H9 (cell line): Measurements from ENCODE around the gene SNTG2. TPM values are rescaled to one million over a fixed set of nuclear protein-coding genes. Genes with fewer than 3 reads are reported as not detected.

ENCODE experiments used
- DNase-seq: peaks from one replicate; pipeline ENCODE4 v3.0.0-alpha.2; 2017
- H2AFZ ChIP-seq: one replicate; pipeline ENCODE4 v1.6.1; 2013; ENCODE audit warnings: mild to moderate bottlenecking, low read length, control low read depth, moderate library complexity
- H2AK5ac ChIP-seq: 2 replicates; pipeline ENCODE4 v1.6.1; 2013; ENCODE audit warnings: low read length, control low read depth, mixed read lengths; ENCODE audit not compliant: insufficient read length
- H2BK120ac ChIP-seq: one replicate; pipeline ENCODE4 v1.6.1; 2013; ENCODE audit warnings: low read depth, mild to moderate bottlenecking, low read length, control low read depth, inconsistent platforms; ENCODE audit not compliant: poor library complexity, severe bottlenecking
- H2BK12ac ChIP-seq: 2 replicates; pipeline ENCODE4 v1.6.1; 2013; ENCODE audit warnings: low read length, control low read depth, mixed read lengths, low read depth; ENCODE audit not compliant: insufficient read length
- H2BK15ac ChIP-seq: 2 replicates; pipeline ENCODE4 v1.6.1; 2013; ENCODE audit warnings: low read depth, low read length, control low read depth
- H2BK20ac ChIP-seq: one replicate; pipeline ENCODE4 v1.6.1; 2013; ENCODE audit warnings: low read depth, mild to moderate bottlenecking, low read length, control low read depth, inconsistent platforms; ENCODE audit not compliant: poor library complexity, severe bottlenecking
- H2BK5ac ChIP-seq: 2 replicates; pipeline ENCODE4 v1.6.1; 2013; ENCODE audit warnings: low read length, control low read depth, mixed read lengths; ENCODE audit not compliant: insufficient read length
- H3K14ac ChIP-seq: 2 replicates; pipeline ENCODE4 v1.6.1; 2013; ENCODE audit warnings: low read length, control low read depth; ENCODE audit not compliant: insufficient read depth
- H3K18ac ChIP-seq: 2 replicates; pipeline ENCODE4 v1.6.1; 2013; ENCODE audit warnings: low read depth, mild to moderate bottlenecking, mixed read lengths, low read length, control low read depth; ENCODE audit not compliant: insufficient read length
- H3K23ac ChIP-seq: 2 replicates; pipeline ENCODE4 v1.6.1; 2013; ENCODE audit warnings: low read length, control low read depth, mixed read lengths, low read depth; ENCODE audit not compliant: insufficient read length
- H3K23me2 ChIP-seq: 2 replicates; pipeline ENCODE4 v1.6.1; 2013; ENCODE audit warnings: low read depth, mild to moderate bottlenecking, mixed read lengths, low read length, control low read depth; ENCODE audit not compliant: insufficient read length, poor library complexity, severe bottlenecking
- H3K27ac ChIP-seq: 2 replicates; pipeline ENCODE4 v1.5.1; 2013; ENCODE audit warnings: low read length, control low read depth, mixed read lengths, low read depth; ENCODE audit not compliant: insufficient read length
- H3K27me3 ChIP-seq: 2 replicates; pipeline ENCODE4 v1.6.1; 2013; ENCODE audit warnings: low read length, control low read depth, inconsistent platforms; ENCODE audit not compliant: insufficient read depth
- H3K4ac ChIP-seq: 2 replicates; pipeline ENCODE4 v1.6.1; 2013; ENCODE audit warnings: low read depth, mild to moderate bottlenecking, control low read depth, inconsistent platforms, low read length, moderate library complexity
- H3K4me1 ChIP-seq: 2 replicates; pipeline ENCODE4 v1.6.1; 2013; ENCODE audit warnings: low read length, control low read depth, inconsistent platforms; ENCODE audit not compliant: insufficient read depth
- H3K4me2 ChIP-seq: 2 replicates; pipeline ENCODE4 v1.6.1; 2013; ENCODE audit warnings: low read length, control low read depth, mixed read lengths; ENCODE audit not compliant: insufficient read length, insufficient read depth
- H3K56ac ChIP-seq: 2 replicates; pipeline ENCODE4 v1.6.1; 2013; ENCODE audit warnings: low read depth, mild to moderate bottlenecking, mixed read lengths, low read length, control low read depth; ENCODE audit not compliant: insufficient read length
- H3K79me1 ChIP-seq: 2 replicates; pipeline ENCODE4 v1.6.1; 2013; ENCODE audit warnings: low read depth, mild to moderate bottlenecking, moderate library complexity, low read length, control low read depth, inconsistent platforms; ENCODE audit not compliant: insufficient read depth, poor library complexity, severe bottlenecking
- H3K79me2 ChIP-seq: 2 replicates; pipeline ENCODE4 v1.6.1; 2013; ENCODE audit warnings: low read length, control low read depth, inconsistent platforms; ENCODE audit not compliant: insufficient read depth
- H3K9ac ChIP-seq: 2 replicates; pipeline ENCODE4 v1.6.1; 2013; ENCODE audit warnings: low read length, control low read depth, mixed read lengths; ENCODE audit not compliant: insufficient read length; ENCODE audit errors: extremely low read depth
- H3K9me3 ChIP-seq: one replicate; pipeline ENCODE4 v1.6.1; 2013; ENCODE audit warnings: low read depth, low read length, inconsistent platforms; ENCODE audit not compliant: control insufficient read depth
- H3T11ph ChIP-seq: one replicate; pipeline ENCODE4 v1.6.1; 2013; ENCODE audit warnings: mild to moderate bottlenecking, low read length, control low read depth, inconsistent platforms
- H4K20me1 ChIP-seq: one replicate; pipeline ENCODE4 v1.6.1; 2013; ENCODE audit not compliant: control insufficient read depth, insufficient read length, insufficient read depth
- H4K5ac ChIP-seq: 2 replicates; pipeline ENCODE4 v1.6.1; 2013; ENCODE audit warnings: low read depth, mild to moderate bottlenecking, mixed read lengths, low read length, control low read depth; ENCODE audit not compliant: insufficient read length
- H4K8ac ChIP-seq: replicated peaks from 2 replicates; pipeline ENCODE4 v1.6.1; 2013; ENCODE audit warnings: low read length, control low read depth, mixed read lengths, low read depth; ENCODE audit not compliant: insufficient read length
- H4K91ac ChIP-seq: 2 replicates; pipeline ENCODE4 v1.6.1; 2013; ENCODE audit warnings: low read depth, mild to moderate bottlenecking, moderate library complexity, mixed read lengths, low read length, control low read depth; ENCODE audit not compliant: insufficient read length
- H3K27ac Mint-ChIP-seq, 3 experiments: 2 replicates in 2 of 3; 3 replicates in 1 of 3; pipeline ENCODE4 v1.8.0; 2020 to 2021; ENCODE audit warnings: mixed read lengths in 3 of 3, mild to moderate bottlenecking in 1 of 3, moderate library complexity in 1 of 3
- H3K27me3 Mint-ChIP-seq: 2 replicates; pipeline ENCODE4 v1.8.0; 2021; ENCODE audit warnings: low read depth, mild to moderate bottlenecking, moderate library complexity, mixed read lengths
- H3K36me3 Mint-ChIP-seq, 3 experiments: 2 replicates in 2 of 3; 3 replicates in 1 of 3; pipeline ENCODE4 v1.8.0; 2020 to 2021; ENCODE audit warnings: low read depth in 3 of 3, mixed read lengths in 3 of 3; ENCODE audit not compliant: insufficient read depth in 1 of 3
- H3K4me1 Mint-ChIP-seq, 2 experiments: 2 replicates each; pipeline ENCODE4 v1.8.0; 2020; ENCODE audit warnings: mixed read lengths in 2 of 2
- H3K4me3 Mint-ChIP-seq, 2 experiments: 2 replicates in 1 of 2; 3 replicates in 1 of 2; pipeline ENCODE4 v1.8.0; 2020 to 2021; ENCODE audit warnings: mild to moderate bottlenecking in 2 of 2, mixed read lengths in 2 of 2, moderate library complexity in 1 of 2
- H3K9me3 Mint-ChIP-seq, 2 experiments: 2 replicates in 1 of 2; 3 replicates in 1 of 2; pipeline ENCODE4 v1.8.0; 2020; ENCODE audit warnings: mild to moderate bottlenecking in 2 of 2, mixed read lengths in 2 of 2, moderate library complexity in 1 of 2
- CTCF ChIP-seq: fragments of 200-600 bp; sonication (generic); conservative IDR thresholded peaks from 3 replicates; pipeline ENCODE4 v1.8.0; 2021; ENCODE audit warnings: antibody characterized with exemption, mild to moderate bottlenecking
- WGBS: extraction: QIAGEN DNeasy Blood & Tissue Kit; methylation state at CpG from one replicate; pipeline ENCODE4 v1.1.7; 2013; ENCODE audit warnings: missing lambda C conversion rate, low lambda C conversion rate, mixed read lengths; ENCODE audit not compliant: insufficient read length; ENCODE audit errors: extremely low coverage; 5-methylcytosine and 5-hydroxymethylcytosine counted together
- total RNA-seq: library from RNA; stranded (reverse); gene quantifications from 2 replicates; pipeline ENCODE4 v1.2.1, GENCODE V29; 2021

SNTG2 gene
- total RNA-seq, 1 experiment from 2014 or later: 13.2 TPM

GRCh38 chr2:1402064-1402463 lies 451.4 kb downstream of the SNTG2 start:
- Histone ChIP-seq H3K23me2 (no peaks in the 10 kb centered on the region), H4K20me1 (no peaks in the 10 kb centered on the region), H2BK120ac (no peak overlapping the region), H3K4me1 (no peaks in the 10 kb centered on the region), H2BK15ac (no peak overlapping the region), H3K9me3 (no peaks in the 10 kb centered on the region), H3K79me1 (no peaks in the 10 kb centered on the region), H3K4me2 (no peak overlapping the region), H3K14ac (no peak overlapping the region), H3K56ac (no peak overlapping the region), H2BK5ac (no peak overlapping the region), H3K4ac (no peak overlapping the region), H2BK12ac (no peak overlapping the region), H4K5ac (no peak overlapping the region), H2AK5ac (no peak overlapping the region), H3K9ac (no peak overlapping the region), H4K8ac (no peak overlapping the region), H3K18ac (no peak overlapping the region), H3T11ph (no peak overlapping the region), H2AFZ (no peak overlapping the region), H4K91ac (no peak overlapping the region), H3K79me2 (no peaks in the 10 kb centered on the region), H3K27ac (no peak overlapping the region), H2BK20ac (no peak overlapping the region), H3K23ac (no peak overlapping the region), H3K27me3 (no peaks in the 10 kb centered on the region)
- H3K27ac Mint-ChIP-seq: no peak overlapping the region
- peaks cover 6 to 8% of the 10 kb centered on the region in 2 experiments; a peak in 3 of 4 replicates for H3K4me1 Mint-ChIP-seq
- TF ChIP-seq CTCF: no peak
- H3K27me3 Mint-ChIP-seq: peaks cover 11% of the 10 kb centered on the region
- H3K9me3 Mint-ChIP-seq: peaks cover 0 to 7% of the 10 kb centered on the region in 2 experiments; a peak in 2 of 5 replicates
- no peak overlapping the region for H3K4me3 Mint-ChIP-seq
- DNase-seq: no peak
- WGBS: no CpG with 5 or more reads among the region's 9 CpGs
- peaks cover 0 to 2% (median 0%) of the 10 kb centered on the region in 3 experiments; a peak in 2 of 7 replicates for H3K36me3 Mint-ChIP-seq
